NCI-H748 (cell line): ENCODE measurements around the gene KRT71.
A peak's percentile ranks its signal among the peaks of the same experiment; 100 is the strongest.

Experiments
- DNase-seq: peaks from one replicate; lab custom pipeline; 2025; ENCODE audit not compliant: unreplicated experiment; lab: John Stamatoyannopoulos, UW

KRT71 gene

GRCh38 chr12:52539821-52540173 lies 13.1 kb downstream of the KRT71 start:
- DNase-seq = no peak

GRCh38 chr12:52539083-52539820 lies 13.7 kb downstream of the KRT71 start:
- peak; percentile 79 for DNase-seq

- DNase-seq = no peak
Measured at GRCh38 chr12:52537101-52537500, 15.8 kb downstream of the KRT71 start.

GRCh38 chr12:52535574-52535973 lies 17.4 kb downstream of the KRT71 start:
- DNase-seq = no peak

- DNase-seq = peak; percentile 19
Measured at GRCh38 chr12:52534482-52534881, 18.5 kb downstream of the KRT71 start.

GRCh38 chr12:52533686-52534470 lies 19.1 kb downstream of the KRT71 start:
- DNase-seq = no peak

GRCh38 chr12:52532636-52533035 lies 20.3 kb downstream of the KRT71 start:
- DNase-seq = no peak

GRCh38 chr12:52531566-52532300 lies 21.2 kb downstream of the KRT71 start:
- DNase-seq = no peak

GRCh38 chr12:52530905-52531304 lies 22.0 kb downstream of the KRT71 start:
- DNase-seq = no peak

GRCh38 chr12:52530366-52530765 lies 22.6 kb downstream of the KRT71 start:
- DNase-seq = peak; percentile 14

- no peak for DNase-seq
Measured at GRCh38 chr12:52529846-52530245, 23.1 kb downstream of the KRT71 start.

GRCh38 chr12:52529417-52529816 lies 23.5 kb downstream of the KRT71 start:
- DNase-seq = no peak

- DNase-seq = no peak
Measured at GRCh38 chr12:52528641-52529143, 24.3 kb downstream of the KRT71 start.

GRCh38 chr12:52527121-52527800 lies 25.7 kb downstream of the KRT71 start:
- DNase-seq = no peak

- no peak for DNase-seq
Measured at GRCh38 chr12:52526511-52526951, 26.4 kb downstream of the KRT71 start.

GRCh38 chr12:52525661-52526499 lies 27.1 kb downstream of the KRT71 start:
- no peak for DNase-seq

- no peak for DNase-seq
Measured at GRCh38 chr12:52524898-52525591, 27.9 kb downstream of the KRT71 start.

- no peak for DNase-seq
Measured at GRCh38 chr12:52524241-52524897, 28.6 kb downstream of the KRT71 start.

- no peak for DNase-seq
Measured at GRCh38 chr12:52523824-52524223, 29.1 kb downstream of the KRT71 start.
